ENCODE measurements around the gene INAFM1. TPM values are rescaled to one million over a fixed set of nuclear protein-coding genes. Genes with fewer than 3 reads are reported as not detected.

INAFM1 gene
- total RNA-seq, 1 experiment from 2014 or later: 8.1 TPM

DNA sequence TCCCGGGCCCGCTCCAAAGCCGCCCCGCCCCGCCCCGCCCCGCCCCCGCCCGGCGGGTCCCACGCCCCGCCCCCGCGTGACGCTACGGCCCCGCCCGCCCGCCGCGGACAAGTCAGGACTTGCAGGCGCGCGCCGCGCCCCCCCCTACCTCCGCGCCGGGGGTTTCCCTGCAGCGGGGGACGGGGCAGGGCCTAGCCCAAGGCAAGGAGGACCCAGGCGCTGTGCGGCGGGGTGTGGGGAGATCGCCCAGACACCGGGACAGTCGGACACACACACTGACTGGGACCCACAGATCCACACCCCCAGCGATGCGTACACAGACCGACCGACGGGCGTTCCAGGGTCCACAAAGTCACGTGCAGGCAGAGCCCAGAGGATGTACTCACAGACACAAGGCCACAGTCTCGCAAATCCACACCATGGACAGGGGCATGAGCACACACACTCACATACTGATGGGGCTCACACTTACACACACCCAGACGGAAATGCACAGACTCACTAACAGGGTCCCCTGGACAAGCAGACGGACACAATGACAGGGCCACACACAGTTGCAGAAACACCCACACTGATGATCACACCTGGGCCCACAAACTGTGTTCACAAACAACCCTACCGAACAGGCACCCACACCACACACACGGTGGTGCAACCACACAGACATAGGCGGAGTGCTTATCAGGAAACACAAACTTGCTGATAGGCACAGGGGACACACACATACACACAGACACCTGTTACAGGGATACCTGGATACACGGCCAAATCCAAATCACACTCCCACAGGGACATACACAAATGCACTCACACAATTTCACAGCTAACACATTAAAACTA is 43.2 kb upstream of the INAFM1 start (continued):
- TF ChIP-seq, protein P1, sequence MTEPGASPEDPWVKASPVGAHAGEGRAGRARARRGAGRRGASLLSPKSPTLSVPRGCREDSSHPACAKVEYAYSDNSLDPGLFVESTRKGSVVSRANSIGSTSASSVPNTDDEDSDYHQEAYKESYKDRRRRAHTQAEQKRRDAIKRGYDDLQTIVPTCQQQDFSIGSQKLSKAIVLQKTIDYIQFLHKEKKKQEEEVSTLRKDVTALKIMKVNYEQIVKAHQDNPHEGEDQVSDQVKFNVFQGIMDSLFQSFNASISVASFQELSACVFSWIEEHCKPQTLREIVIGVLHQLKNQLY (CRISPR knock-in tag; IDR thresholded peaks at IDR 0.05): no peak
- TF ChIP-seq, protein P2, sequence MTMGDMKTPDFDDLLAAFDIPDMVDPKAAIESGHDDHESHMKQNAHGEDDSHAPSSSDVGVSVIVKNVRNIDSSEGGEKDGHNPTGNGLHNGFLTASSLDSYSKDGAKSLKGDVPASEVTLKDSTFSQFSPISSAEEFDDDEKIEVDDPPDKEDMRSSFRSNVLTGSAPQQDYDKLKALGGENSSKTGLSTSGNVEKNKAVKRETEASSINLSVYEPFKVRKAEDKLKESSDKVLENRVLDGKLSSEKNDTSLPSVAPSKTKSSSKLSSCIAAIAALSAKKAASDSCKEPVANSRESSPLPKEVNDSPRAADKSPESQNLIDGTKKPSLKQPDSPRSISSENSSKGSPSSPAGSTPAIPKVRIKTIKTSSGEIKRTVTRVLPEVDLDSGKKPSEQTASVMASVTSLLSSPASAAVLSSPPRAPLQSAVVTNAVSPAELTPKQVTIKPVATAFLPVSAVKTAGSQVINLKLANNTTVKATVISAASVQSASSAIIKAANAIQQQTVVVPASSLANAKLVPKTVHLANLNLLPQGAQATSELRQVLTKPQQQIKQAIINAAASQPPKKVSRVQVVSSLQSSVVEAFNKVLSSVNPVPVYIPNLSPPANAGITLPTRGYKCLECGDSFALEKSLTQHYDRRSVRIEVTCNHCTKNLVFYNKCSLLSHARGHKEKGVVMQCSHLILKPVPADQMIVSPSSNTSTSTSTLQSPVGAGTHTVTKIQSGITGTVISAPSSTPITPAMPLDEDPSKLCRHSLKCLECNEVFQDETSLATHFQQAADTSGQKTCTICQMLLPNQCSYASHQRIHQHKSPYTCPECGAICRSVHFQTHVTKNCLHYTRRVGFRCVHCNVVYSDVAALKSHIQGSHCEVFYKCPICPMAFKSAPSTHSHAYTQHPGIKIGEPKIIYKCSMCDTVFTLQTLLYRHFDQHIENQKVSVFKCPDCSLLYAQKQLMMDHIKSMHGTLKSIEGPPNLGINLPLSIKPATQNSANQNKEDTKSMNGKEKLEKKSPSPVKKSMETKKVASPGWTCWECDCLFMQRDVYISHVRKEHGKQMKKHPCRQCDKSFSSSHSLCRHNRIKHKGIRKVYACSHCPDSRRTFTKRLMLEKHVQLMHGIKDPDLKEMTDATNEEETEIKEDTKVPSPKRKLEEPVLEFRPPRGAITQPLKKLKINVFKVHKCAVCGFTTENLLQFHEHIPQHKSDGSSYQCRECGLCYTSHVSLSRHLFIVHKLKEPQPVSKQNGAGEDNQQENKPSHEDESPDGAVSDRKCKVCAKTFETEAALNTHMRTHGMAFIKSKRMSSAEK (CRISPR knock-in tag; IDR thresholded peaks at IDR 0.05; ENCODE audit: borderline replicate concordance): no peak
- TF ChIP-seq TCF7 (CRISPR knock-in tag; IDR thresholded peaks at IDR 0.05; ENCODE audit: low read depth) (0 out of 2 replicates have a peak, but pooled peaks have one; percentile 32), ELF4 (CRISPR knock-in tag; IDR thresholded peaks at IDR 0.05; ENCODE audit: low read depth) (no peak), TP53 (CRISPR knock-in tag; IDR thresholded peaks at IDR 0.05) (peak; percentile 100), ZNF219 (CRISPR knock-in tag; IDR thresholded peaks at IDR 0.05; ENCODE audit: borderline replicate concordance) (no peak), ATF1 (CRISPR knock-in tag; IDR thresholded peaks at IDR 0.05) (no peak), HMGA2 (CRISPR knock-in tag; IDR thresholded peaks at IDR 0.05) (no peak), ZBTB21 (CRISPR knock-in tag; IDR thresholded peaks at IDR 0.05; ENCODE audit: borderline replicate concordance) (no peak), MYBL2 (CRISPR knock-in tag; IDR thresholded peaks at IDR 0.05) (0 out of 2 replicates have a peak, but pooled peaks have one; percentile 32), ZNF671 (CRISPR knock-in tag; IDR thresholded peaks at IDR 0.05) (no peak), TEAD1 (CRISPR knock-in tag; IDR thresholded peaks at IDR 0.05) (no peak), NR3C1 (CRISPR knock-in tag; conservative IDR thresholded peaks at IDR 0.05; ENCODE audit: low read depth) (no peak), KAT7 (CRISPR knock-in tag; IDR thresholded peaks at IDR 0.05; ENCODE audit: borderline replicate concordance) (no peak), SP1 (CRISPR knock-in tag; conservative IDR thresholded peaks at IDR 0.05) (peak; percentile 88), FOXK1 (CRISPR knock-in tag; IDR thresholded peaks at IDR 0.05) (peak; percentile 65; the same call in 1 of the 2 replicates), ZNF232 (CRISPR knock-in tag; IDR thresholded peaks at IDR 0.05) (peak; percentile 48; the same call in 1 of the 2 replicates), RORB (CRISPR knock-in tag; IDR thresholded peaks at IDR 0.05) (no peak), ZNF423 (CRISPR knock-in tag; IDR thresholded peaks at IDR 0.05) (no peak)
- TF ChIP-seq, protein P3, sequence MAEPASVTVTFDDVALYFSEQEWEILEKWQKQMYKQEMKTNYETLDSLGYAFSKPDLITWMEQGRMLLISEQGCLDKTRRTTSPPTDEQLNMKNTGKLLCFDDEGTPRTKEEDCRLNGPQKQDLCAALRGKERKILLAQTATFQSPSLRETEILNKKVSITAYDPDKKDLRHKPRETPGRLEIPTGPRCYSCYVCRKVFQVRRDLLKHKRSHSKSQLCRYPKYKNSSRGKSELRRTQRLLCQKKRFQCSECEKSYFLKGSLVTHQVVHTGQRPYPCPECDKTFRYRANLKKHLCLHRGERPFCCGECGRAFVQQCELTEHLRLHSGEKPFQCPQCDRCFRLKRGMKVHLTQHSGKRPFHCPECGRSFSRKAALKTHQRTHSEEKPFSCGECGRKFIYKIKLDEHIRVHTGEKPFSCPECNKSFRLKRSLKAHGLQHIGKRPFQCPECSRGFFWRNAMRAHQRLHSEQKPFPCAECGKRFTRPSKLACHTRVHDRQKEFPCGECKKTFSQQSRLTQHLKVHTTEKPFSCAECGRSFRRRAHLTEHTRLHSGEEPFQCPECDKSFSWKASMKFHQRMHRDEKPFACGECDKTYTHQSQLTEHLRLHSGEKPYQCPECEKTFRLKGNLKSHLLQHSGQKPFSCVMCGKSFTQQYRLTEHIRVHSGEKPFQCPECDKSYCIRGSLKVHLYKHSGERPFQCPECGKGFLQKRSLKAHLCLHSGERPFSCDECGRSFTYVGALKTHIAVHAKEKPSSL (CRISPR knock-in tag; conservative IDR thresholded peaks at IDR 0.05): no peak
- TF ChIP-seq, protein P4, sequence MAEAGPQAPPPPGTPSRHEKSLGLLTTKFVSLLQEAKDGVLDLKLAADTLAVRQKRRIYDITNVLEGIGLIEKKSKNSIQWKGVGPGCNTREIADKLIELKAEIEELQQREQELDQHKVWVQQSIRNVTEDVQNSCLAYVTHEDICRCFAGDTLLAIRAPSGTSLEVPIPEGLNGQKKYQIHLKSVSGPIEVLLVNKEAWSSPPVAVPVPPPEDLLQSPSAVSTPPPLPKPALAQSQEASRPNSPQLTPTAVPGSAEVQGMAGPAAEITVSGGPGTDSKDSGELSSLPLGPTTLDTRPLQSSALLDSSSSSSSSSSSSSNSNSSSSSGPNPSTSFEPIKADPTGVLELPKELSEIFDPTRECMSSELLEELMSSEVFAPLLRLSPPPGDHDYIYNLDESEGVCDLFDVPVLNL (CRISPR knock-in tag; IDR thresholded peaks at IDR 0.05; ENCODE audit: borderline replicate concordance, low read depth): no peak
- TF ChIP-seq, protein P5, sequence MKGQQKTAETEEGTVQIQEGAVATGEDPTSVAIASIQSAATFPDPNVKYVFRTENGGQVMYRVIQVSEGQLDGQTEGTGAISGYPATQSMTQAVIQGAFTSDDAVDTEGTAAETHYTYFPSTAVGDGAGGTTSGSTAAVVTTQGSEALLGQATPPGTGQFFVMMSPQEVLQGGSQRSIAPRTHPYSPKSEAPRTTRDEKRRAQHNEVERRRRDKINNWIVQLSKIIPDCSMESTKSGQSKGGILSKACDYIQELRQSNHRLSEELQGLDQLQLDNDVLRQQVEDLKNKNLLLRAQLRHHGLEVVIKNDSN (CRISPR knock-in tag; IDR thresholded peaks at IDR 0.05): peak; percentile 85
- TF ChIP-seq, protein P6, sequence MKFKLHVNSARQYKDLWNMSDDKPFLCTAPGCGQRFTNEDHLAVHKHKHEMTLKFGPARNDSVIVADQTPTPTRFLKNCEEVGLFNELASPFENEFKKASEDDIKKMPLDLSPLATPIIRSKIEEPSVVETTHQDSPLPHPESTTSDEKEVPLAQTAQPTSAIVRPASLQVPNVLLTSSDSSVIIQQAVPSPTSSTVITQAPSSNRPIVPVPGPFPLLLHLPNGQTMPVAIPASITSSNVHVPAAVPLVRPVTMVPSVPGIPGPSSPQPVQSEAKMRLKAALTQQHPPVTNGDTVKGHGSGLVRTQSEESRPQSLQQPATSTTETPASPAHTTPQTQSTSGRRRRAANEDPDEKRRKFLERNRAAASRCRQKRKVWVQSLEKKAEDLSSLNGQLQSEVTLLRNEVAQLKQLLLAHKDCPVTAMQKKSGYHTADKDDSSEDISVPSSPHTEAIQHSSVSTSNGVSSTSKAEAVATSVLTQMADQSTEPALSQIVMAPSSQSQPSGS (CRISPR knock-in tag; IDR thresholded peaks at IDR 0.05; ENCODE audit: borderline replicate concordance, low read depth): no peak
- TF ChIP-seq, protein P7, sequence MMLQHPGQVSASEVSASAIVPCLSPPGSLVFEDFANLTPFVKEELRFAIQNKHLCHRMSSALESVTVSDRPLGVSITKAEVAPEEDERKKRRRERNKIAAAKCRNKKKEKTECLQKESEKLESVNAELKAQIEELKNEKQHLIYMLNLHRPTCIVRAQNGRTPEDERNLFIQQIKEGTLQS (CRISPR knock-in tag; conservative IDR thresholded peaks at IDR 0.05): no peak
- TF ChIP-seq, protein P8, sequence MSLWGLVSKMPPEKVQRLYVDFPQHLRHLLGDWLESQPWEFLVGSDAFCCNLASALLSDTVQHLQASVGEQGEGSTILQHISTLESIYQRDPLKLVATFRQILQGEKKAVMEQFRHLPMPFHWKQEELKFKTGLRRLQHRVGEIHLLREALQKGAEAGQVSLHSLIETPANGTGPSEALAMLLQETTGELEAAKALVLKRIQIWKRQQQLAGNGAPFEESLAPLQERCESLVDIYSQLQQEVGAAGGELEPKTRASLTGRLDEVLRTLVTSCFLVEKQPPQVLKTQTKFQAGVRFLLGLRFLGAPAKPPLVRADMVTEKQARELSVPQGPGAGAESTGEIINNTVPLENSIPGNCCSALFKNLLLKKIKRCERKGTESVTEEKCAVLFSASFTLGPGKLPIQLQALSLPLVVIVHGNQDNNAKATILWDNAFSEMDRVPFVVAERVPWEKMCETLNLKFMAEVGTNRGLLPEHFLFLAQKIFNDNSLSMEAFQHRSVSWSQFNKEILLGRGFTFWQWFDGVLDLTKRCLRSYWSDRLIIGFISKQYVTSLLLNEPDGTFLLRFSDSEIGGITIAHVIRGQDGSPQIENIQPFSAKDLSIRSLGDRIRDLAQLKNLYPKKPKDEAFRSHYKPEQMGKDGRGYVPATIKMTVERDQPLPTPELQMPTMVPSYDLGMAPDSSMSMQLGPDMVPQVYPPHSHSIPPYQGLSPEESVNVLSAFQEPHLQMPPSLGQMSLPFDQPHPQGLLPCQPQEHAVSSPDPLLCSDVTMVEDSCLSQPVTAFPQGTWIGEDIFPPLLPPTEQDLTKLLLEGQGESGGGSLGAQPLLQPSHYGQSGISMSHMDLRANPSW (CRISPR knock-in tag; conservative IDR thresholded peaks at IDR 0.05; ENCODE audit: low read depth): no peak

Measured in WTC11 (cell line).